Upper lobe of left lung (tissue), 6 donors: ENCODE measurements around the gene HS3ST6. TPM values are rescaled to one million over a fixed set of nuclear protein-coding genes. Genes with fewer than 3 reads are reported as not detected.

Source experiments
- ATAC-seq, 2 donors: fragments of 200-7000 bp; cut with Tn5 transposase; one replicate each; pipeline ENCODE4 v1.9.1; 2022; ENCODE audit warnings: mild to moderate bottlenecking in 2 of 2, moderate library complexity in 2 of 2; ENCODE audit not compliant: low FRiP score in 2 of 2
- DNase-seq, 2 donors: peaks; one replicate each; pipeline ENCODE4 v3.0.0-alpha.2; 2019 to 2020
- H3K27ac ChIP-seq, 4 donors: fragments of 200-600 bp; sonication (generic); one replicate each; pipeline ENCODE4 v1.5.1; 2016 to 2019
- H3K27me3 ChIP-seq, 4 donors: fragments of 200-600 bp; sonication (generic); one replicate each; pipeline ENCODE4 v1.5.1; 2017 to 2019
- H3K36me3 ChIP-seq, 4 donors: fragments of 200-600 bp; sonication (generic); one replicate each; pipeline ENCODE4 v1.5.1; 2016 to 2019
- H3K4me1 ChIP-seq, 4 donors: fragments of 200-600 bp; sonication (generic); one replicate each; pipeline ENCODE4 v1.5.1; 2018 to 2019
- H3K4me3 ChIP-seq, 4 donors: fragments of 200-600 bp; sonication (generic); one replicate each; pipeline ENCODE4 v1.5.1; 2017 to 2019; ENCODE audit warnings: mild to moderate bottlenecking in 2 of 4, moderate library complexity in 1 of 4
- H3K9me3 ChIP-seq, 4 donors: fragments of 200-600 bp; sonication (generic); one replicate each; pipeline ENCODE4 v1.5.1; 2018 to 2019
- EP300 ChIP-seq, 4 donors: sonication (generic); formaldehyde crosslinking; IDR thresholded peaks; one replicate each; pipeline ENCODE4 v1.5.1; 2017; ENCODE audit warnings: antibody characterized with exemption in 4 of 4, control low read depth in 2 of 4
- POLR2A ChIP-seq, 4 donors: fragments of 450-650 bp; IDR thresholded peaks; one replicate each; pipeline ENCODE4 v1.5.1; 2016 to 2017; ENCODE audit warnings: antibody characterized with exemption in 4 of 4, mild to moderate bottlenecking in 2 of 4
- POLR2AphosphoS5 ChIP-seq, 2 donors: sonication (generic); formaldehyde crosslinking; IDR thresholded peaks; one replicate each; pipeline ENCODE4 v1.5.1; 2017; ENCODE audit warnings: antibody characterized with exemption in 2 of 2
- WGBS, 2 donors: methylation state at CpG; one replicate each; pipeline ENCODE4 v1.1.5; 2017 to 2018; 5-methylcytosine and 5-hydroxymethylcytosine counted together
- total RNA-seq, 6 donors: library from RNA; depleted of rRNA in 4 of 6; stranded (reverse); fragments of >200 nt in 4 of 6; gene quantifications; one replicate each; pipeline versions ENCODE4 v1.1.0 to v1.2.1, GENCODE V29; 2016 to 2021
- TF ChIP-seq, protein P1 (sequence below), 6 experiments: fragments of 450-650 bp in 4 of 6; fragments of 200-600 bp in 2 of 6; sonication (generic) in 2 of 6; IDR thresholded peaks; one replicate each; pipeline ENCODE4 v1.5.1; 2016 to 2019; ENCODE audit warnings: antibody characterized with exemption in 6 of 6
- donor health status: DM: no; HTN: no; CAD: no; lungs with moderate emphysema.
- donor health status: DM: no; HTN: yes; CAD: no; lungs with severe emphysema.

HS3ST6 gene
- total RNA-seq, 6 donors from 2014 or later, result 0.44 to 4.0 (median 0.95) TPM; not detected in 2

DNA sequence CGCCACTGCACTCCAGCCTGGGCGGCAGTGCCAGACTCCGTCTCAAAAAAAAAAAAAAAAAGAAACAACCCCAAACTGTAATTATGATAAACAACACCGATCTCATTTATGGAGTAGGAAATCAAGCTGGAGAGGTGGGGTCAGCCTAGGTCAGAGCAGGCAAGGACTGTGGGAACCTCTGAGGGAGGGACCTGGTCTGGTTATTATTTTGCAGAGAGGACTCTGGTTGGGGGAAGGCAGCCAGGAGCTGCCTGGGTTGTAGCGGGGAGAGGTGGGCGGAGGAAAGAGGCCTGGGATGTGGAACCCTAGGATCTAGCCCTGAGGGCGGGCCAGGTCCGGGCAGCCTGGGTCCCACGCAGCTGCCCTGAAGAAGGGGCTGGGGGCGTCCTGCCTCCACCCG, 10.9 kb upstream of the HS3ST6 start:
- ATAC-seq (peak; percentile 23 to 62), DNase-seq (peak in 1 of 2 donors; percentile 46)
- no peaks in the 10 kb centered on the region for H3K9me3 ChIP-seq
- peaks cover 9 to 16% (median 13%) of the 10 kb centered on the region in 4 donors for H3K4me1 ChIP-seq
- H3K36me3 ChIP-seq, result no peaks in the 10 kb centered on the region
- H3K4me3 ChIP-seq, result peak overlapping the region; percentile 47 to 85 (median 72)
- peak overlapping the region; percentile 73 to 95 (median 89) for H3K27ac ChIP-seq
- no peaks in the 10 kb centered on the region for H3K27me3 ChIP-seq
- TF ChIP-seq, protein P1, sequence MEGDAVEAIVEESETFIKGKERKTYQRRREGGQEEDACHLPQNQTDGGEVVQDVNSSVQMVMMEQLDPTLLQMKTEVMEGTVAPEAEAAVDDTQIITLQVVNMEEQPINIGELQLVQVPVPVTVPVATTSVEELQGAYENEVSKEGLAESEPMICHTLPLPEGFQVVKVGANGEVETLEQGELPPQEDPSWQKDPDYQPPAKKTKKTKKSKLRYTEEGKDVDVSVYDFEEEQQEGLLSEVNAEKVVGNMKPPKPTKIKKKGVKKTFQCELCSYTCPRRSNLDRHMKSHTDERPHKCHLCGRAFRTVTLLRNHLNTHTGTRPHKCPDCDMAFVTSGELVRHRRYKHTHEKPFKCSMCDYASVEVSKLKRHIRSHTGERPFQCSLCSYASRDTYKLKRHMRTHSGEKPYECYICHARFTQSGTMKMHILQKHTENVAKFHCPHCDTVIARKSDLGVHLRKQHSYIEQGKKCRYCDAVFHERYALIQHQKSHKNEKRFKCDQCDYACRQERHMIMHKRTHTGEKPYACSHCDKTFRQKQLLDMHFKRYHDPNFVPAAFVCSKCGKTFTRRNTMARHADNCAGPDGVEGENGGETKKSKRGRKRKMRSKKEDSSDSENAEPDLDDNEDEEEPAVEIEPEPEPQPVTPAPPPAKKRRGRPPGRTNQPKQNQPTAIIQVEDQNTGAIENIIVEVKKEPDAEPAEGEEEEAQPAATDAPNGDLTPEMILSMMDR (IDR thresholded peaks at IDR 0.05), result no peak
- TF ChIP-seq EP300 (IDR thresholded peaks at IDR 0.05), result no peak
- TF ChIP-seq POLR2AphosphoS5 (IDR thresholded peaks at IDR 0.05), result no peak
- TF ChIP-seq POLR2A (IDR thresholded peaks at IDR 0.05), result no peak
- 6 to 10% methylated on average over 7 to 10 of the region's 11 CpGs for WGBS, 2 donors

DNA sequence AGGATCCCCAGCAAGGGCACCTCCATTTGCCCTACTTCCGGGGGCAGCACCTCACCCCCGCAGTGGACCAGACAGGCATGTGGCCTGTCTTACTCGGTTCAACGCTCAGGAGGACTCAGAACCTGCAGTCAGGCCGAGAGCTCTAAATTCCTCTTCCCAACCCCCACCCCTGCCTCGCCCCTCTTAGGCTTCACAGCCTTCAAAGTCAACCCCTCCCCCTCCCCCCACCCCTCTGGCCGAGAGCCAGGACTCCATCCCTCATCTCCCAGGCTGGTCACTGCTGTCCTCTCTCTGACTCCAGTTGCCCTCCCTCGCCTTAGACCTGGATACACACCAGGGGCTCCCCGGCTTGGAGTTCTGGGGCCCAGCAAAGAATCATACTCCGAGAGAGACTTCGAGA, 8.1 kb upstream of the HS3ST6 start:
- ATAC-seq (no peak), DNase-seq (no peak)
- no peaks in the 10 kb centered on the region for H3K36me3 ChIP-seq
- no peak overlapping the region for H3K27ac ChIP-seq
- H3K4me3 ChIP-seq, result no peak overlapping the region
- 56 to 61% methylated on average over 9 to 10 of the region's 11 CpGs for WGBS, 2 donors
- TF ChIP-seq, protein P1 (IDR thresholded peaks at IDR 0.05), result no peak
- TF ChIP-seq EP300 (IDR thresholded peaks at IDR 0.05), result no peak
- no peak for TF ChIP-seq POLR2AphosphoS5 (IDR thresholded peaks at IDR 0.05)
- TF ChIP-seq POLR2A (IDR thresholded peaks at IDR 0.05), result no peak
- peaks cover 12 to 24% (median 20%) of the 10 kb centered on the region in 4 donors for H3K4me1 ChIP-seq
- H3K9me3 ChIP-seq, result no peaks in the 10 kb centered on the region
- H3K27me3 ChIP-seq, result peaks cover 0 to 9% (median under 1%) of the 10 kb centered on the region in 4 donors

DNA sequence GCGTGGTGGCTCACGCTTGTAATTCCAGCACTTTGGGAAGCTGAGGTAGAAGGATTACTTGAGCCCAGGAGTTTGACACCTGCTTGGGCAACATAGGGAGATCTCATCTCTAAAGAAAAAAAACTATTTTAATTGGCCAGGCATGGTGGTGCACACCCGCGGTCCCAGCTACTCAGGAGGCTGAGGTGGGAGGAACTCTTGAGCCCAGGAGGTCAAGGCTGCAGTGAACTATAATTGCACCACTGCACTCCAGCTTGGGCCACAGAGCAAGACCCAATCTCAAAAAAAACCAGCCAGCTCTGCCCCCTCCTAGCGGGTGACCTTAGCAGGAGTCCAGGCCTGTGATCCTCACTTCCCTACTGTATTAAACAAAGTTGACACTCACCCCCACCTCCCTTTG, 5.9 kb upstream of the HS3ST6 start:
- no peak overlapping the region for H3K4me3 ChIP-seq
- DNase-seq (no peak), ATAC-seq (no peak)
- no peaks in the 10 kb centered on the region for H3K9me3 ChIP-seq
- H3K36me3 ChIP-seq, result no peaks in the 10 kb centered on the region
- peaks cover 0 to 22% (median 16%) of the 10 kb centered on the region in 4 donors for H3K27me3 ChIP-seq
- H3K4me1 ChIP-seq, result peaks cover 5 to 19% (median 12%) of the 10 kb centered on the region in 4 donors
- 62 to 75% methylated on average over 3 to 5 of the region's 5 CpGs for WGBS, 2 donors
- H3K27ac ChIP-seq, result no peak overlapping the region
- TF ChIP-seq, protein P1 (IDR thresholded peaks at IDR 0.05), result no peak

DNA sequence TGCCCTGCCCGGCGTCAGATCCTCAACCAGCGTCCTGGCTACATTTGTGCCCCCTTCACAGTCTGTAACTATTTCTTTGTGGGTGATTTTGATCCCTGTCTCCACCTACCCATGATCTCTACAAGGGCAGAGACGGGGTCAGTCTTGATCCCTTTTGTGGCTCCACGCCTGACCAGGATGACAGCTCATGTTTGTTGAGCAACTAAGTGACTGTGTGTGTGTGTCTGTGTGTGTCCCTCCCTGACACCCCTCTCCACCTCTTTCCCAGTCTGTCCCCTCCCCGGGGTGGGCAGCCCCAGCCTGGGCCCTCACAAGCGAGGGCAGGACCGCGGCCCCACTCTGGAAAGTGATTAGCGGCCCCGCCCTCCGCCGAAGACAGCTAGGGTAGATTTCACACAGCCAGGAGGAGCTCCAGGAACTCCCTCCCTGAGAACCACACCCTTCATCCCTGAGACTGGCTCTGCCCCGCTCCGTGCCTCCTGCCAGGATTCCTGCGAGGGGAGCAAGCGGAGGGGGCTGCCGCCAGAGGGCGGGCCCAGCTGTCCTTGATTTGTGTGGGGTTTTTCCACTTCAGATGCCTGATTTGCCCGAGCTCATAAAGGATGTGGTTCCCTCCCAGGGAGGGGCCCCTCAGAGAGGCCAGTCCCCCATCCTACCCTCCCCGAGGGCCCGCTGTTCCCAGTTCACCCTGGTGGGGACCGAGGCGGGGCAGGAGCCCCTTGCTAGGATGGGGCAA, 5.3 kb upstream of the HS3ST6 start:
- TF ChIP-seq EP300 (IDR thresholded peaks at IDR 0.05), result no peak
- TF ChIP-seq, protein P1 (IDR thresholded peaks at IDR 0.05), result peak in 4 of 6 experiments; percentile 18 to 38 (median 22)
- TF ChIP-seq POLR2A (IDR thresholded peaks at IDR 0.05), result no peak
- Histone ChIP-seq H3K4me1 (peaks cover 5 to 19% (median 12%) of the 10 kb centered on the region in 4 donors), H3K4me3 (no peak overlapping the region), H3K27ac (no peak overlapping the region), H3K27me3 (peaks cover 0 to 29% (median 23%) of the 10 kb centered on the region in 4 donors), H3K9me3 (no peaks in the 10 kb centered on the region), H3K36me3 (no peaks in the 10 kb centered on the region)
- peak; percentile 35 to 45 for ATAC-seq
- DNase-seq, result peak; percentile 45 to 75
- WGBS, 2 donors, result 17 to 42% methylated on average over 6 to 23 of the region's 24 CpGs

DNA sequence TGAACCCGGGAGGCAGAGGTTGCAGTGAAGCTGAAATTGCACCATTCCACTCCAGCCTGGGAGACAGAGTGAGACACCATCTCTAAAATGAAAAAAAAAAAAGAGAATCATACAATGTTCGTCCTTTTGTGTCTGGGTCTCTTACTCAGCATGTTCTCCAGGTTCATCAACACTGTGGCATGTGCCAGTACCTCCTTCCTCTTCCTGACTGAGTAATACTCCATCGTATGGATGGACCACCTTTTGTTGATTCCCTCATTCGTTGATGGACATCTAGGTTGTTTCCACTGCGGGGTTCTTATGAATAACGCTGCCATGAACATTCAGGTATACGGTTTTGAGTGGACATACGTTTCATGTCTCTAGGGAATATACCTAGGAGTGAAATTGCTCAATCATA, 4.1 kb upstream of the HS3ST6 start:
- no peak for DNase-seq
- 72 to 83% methylated on average over 8 of the region's 8 CpGs for WGBS, 2 donors
- H3K4me1 ChIP-seq, result peaks cover 8 to 28% (median 17%) of the 10 kb centered on the region in 4 donors
- H3K36me3 ChIP-seq, result no peaks in the 10 kb centered on the region
- H3K27ac ChIP-seq, result no peak overlapping the region
- no peak overlapping the region for H3K4me3 ChIP-seq
- ATAC-seq, result no peak
- no peaks in the 10 kb centered on the region for H3K9me3 ChIP-seq
- H3K27me3 ChIP-seq, result peaks cover 0 to 40% (median 27%) of the 10 kb centered on the region in 4 donors
- TF ChIP-seq, protein P1 (IDR thresholded peaks at IDR 0.05), result no peak
- TF ChIP-seq EP300 (IDR thresholded peaks at IDR 0.05) (no peak), POLR2AphosphoS5 (IDR thresholded peaks at IDR 0.05) (no peak), POLR2A (IDR thresholded peaks at IDR 0.05) (no peak)
